ENCODE measurements around the gene ANXA2R.

- peak in 1 of 6 experiments; percentile 2 for TF ChIP-seq CTCF (IDR thresholded peaks at IDR 0.05)
- peak in 2 of 4 donors; percentile 26 to 33 for TF ChIP-seq POLR2A (IDR thresholded peaks at IDR 0.05)
Observed at GRCh38 chr5:43039471-43040286, 440 bp downstream of the ANXA2R start.
